ENCODE data around the gene MYRIP. TPM values are rescaled to one million over a fixed set of nuclear protein-coding genes. Genes with fewer than 3 reads are reported as not detected.
"Not testable (repeated sequence)": the region's sequence is repeated elsewhere in the genome, so short reads cannot be mapped to it uniquely, and the experiment has no call there.

Gene MYRIP
- total and polyA plus RNA-seq, 10 of the 15 experiments (the other 5 are each of a cell fraction or from before 2014, with no cell fraction given), result 0.03 to 0.08 (median 0.04) TPM; not detected in 6

DNA sequence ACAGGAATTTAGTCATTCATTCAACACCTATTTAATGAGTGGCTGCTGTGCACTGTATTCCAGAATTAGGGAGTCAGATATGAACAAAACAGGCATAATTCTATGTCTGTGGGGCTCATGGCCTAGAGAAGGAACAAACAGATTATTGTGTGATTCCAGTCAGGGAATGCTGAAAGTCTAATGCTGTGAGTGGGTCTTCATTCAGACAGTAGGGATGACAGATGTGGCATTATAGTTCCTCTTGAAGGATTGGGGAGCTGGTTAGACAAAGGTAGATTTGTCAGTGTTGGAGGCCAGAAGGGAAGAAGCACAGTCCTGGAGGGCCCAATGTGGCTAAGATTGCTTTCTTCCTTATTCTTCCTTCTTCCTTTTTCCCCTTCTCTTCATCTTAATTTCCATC is 273.7 kb downstream of the MYRIP start (continued):
- TF ChIP-seq, protein P1, sequence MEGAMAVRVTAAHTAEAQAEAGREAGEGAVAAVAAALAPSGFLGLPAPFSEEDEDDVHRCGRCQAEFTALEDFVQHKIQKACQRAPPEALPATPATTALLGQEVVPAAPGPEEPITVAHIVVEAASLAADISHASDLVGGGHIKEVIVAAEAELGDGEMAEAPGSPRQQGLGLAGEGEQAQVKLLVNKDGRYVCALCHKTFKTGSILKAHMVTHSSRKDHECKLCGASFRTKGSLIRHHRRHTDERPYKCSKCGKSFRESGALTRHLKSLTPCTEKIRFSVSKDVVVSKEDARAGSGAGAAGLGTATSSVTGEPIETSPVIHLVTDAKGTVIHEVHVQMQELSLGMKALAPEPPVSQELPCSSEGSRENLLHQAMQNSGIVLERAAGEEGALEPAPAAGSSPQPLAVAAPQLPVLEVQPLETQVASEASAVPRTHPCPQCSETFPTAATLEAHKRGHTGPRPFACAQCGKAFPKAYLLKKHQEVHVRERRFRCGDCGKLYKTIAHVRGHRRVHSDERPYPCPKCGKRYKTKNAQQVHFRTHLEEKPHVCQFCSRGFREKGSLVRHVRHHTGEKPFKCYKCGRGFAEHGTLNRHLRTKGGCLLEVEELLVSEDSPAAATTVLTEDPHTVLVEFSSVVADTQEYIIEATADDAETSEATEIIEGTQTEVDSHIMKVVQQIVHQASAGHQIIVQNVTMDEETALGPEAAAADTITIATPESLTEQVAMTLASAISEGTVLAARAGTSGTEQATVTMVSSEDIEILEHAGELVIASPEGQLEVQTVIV (IDR thresholded peaks at IDR 0.05; ENCODE audit: borderline replicate concordance, partially characterized antibody), result no peak
- TF ChIP-seq ATF7 (IDR thresholded peaks at IDR 0.05; ENCODE audit: low read depth) (no peak), NRF1 (conservative IDR thresholded peaks at IDR 0.05; ENCODE audit: low read depth, low read length) (no peak), RFX5 (IDR thresholded peaks at IDR 0.05; ENCODE audit: low read depth, low read length) (no peak), STAT1 (conservative IDR thresholded peaks at IDR 0.05) (no peak), RB1 (IDR thresholded peaks at IDR 0.05; ENCODE audit: borderline replicate concordance) (no peak), LARP7 (IDR thresholded peaks at IDR 0.05) (no peak)

DNA sequence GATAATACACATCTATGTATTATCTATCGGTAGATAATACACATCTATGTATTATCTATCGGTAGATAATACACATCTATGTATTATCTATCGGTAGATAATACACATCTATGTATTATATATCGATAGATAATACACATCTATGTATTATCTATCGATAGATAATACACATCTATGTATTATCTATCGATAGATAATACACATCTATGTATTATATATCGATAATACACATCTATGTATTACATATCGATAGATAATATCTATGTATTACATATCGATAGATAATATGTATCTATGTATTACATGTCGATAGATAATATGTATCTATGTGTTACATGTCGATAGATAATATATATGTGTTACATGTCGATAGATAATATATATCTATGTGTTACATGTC is 275.0 kb downstream of the MYRIP start:
- H3K4me2 ChIP-seq (ENCODE audit: control insufficient read depth, insufficient read depth); H2AFZ ChIP-seq (ENCODE audit: control insufficient read depth, low read depth, low read length); H3K9ac ChIP-seq (ENCODE audit: control insufficient read depth, insufficient read depth, low read length); POLR2A ChIA-PET; FAIRE-seq; ATAC-seq; H4K20me1 ChIP-seq (ENCODE audit: control insufficient read depth, insufficient read depth); H3K9me3 ChIP-seq (replicated peaks; ENCODE audit: control insufficient read depth, insufficient read depth, low read length); H3K27me3 ChIP-seq (replicated peaks in 1 of 2; ENCODE audit: control insufficient read depth in 2 of 2, insufficient read depth in 2 of 2, low read length in 1 of 2); H3K79me2 ChIP-seq (ENCODE audit: control insufficient read depth, insufficient read depth, low read length); SMC1A ChIA-PET (ENCODE audit: uncharacterized antibody, unreplicated experiment); H3K4me3 ChIP-seq; H3K36me3 ChIP-seq (ENCODE audit: control insufficient read depth in 2 of 2, insufficient read depth in 2 of 2, low read length in 1 of 2); DNase-seq (ENCODE audit: low read depth, low spot score); H3K4me1 ChIP-seq (ENCODE audit: control insufficient read depth, insufficient read depth, low read length); RAD21 ChIA-PET (ENCODE audit: unreplicated experiment); BruUV-seq (replicated peaks); intact Hi-C loops (cut with micrococcal nuclease; ENCODE audit: unreplicated experiment); CTCF ChIA-PET; in situ Hi-C loops (cut with MboI); H3K27ac ChIP-seq (ENCODE audit: control insufficient read depth, insufficient read depth): not testable (repeated sequence)
- 88% methylated on average over 12 of the region's 12 CpGs for WGBS (ENCODE audit: insufficient coverage, insufficient replicate concordance, low lambda C conversion rate, missing lambda C conversion rate)

Data from GM12878 (cell line).